Neural cell (in vitro differentiated cells): ENCODE measurements around the gene MS4A3. TPM values are rescaled to one million over a fixed set of nuclear protein-coding genes. Genes with fewer than 3 reads are reported as not detected.
"Not testable (repeated sequence)": the region's sequence is repeated elsewhere in the genome, so short reads cannot be mapped to it uniquely, and the experiment has no call there.

Experiments used
- H2AFZ ChIP-seq: fragments of 200-600, 300-800 bp; sonication (generic), shearing (Covaris generic); 2 replicates; pipeline ENCODE4 v1.6.0; 2014; ENCODE audit warnings: low read depth, mild to moderate bottlenecking, antibody characterized with exemption, low read length, moderate library complexity
- H3F3A ChIP-seq: fragments of 200-600 bp; shearing (Covaris generic); 2 replicates; pipeline ENCODE4 v1.6.1; 2016; ENCODE audit warnings: mild to moderate bottlenecking, moderate library complexity, mixed read lengths, antibody characterized with exemption, low read length; ENCODE audit not compliant: insufficient read depth, poor library complexity, severe bottlenecking
- H3K27ac ChIP-seq: fragments of 200-600, 300-800 bp; sonication (generic), shearing (Covaris generic); 2 replicates; pipeline ENCODE4 v1.5.1; 2014; ENCODE audit warnings: mild to moderate bottlenecking, low read length, moderate library complexity
- H3K27me3 ChIP-seq: fragments of 300-800, 200-600 bp; sonication (generic), shearing (Covaris generic); 2 replicates; pipeline ENCODE4 v1.6.0; 2014; ENCODE audit warnings: mild to moderate bottlenecking, low read depth, low read length, moderate library complexity; ENCODE audit not compliant: insufficient read depth
- H3K36me3 ChIP-seq: fragments of 300-800, 200-600 bp; sonication (generic), shearing (Covaris generic); 2 replicates; pipeline ENCODE4 v1.5.1; 2014; ENCODE audit warnings: mild to moderate bottlenecking, antibody characterized with exemption, low read length, moderate library complexity; ENCODE audit not compliant: insufficient read depth
- H3K4me2 ChIP-seq: fragments of 300-800, 200-600 bp; sonication (generic), shearing (Covaris generic); 2 replicates; pipeline ENCODE4 v1.6.0; 2014; ENCODE audit warnings: mild to moderate bottlenecking, low read length
- H3K4me3 ChIP-seq: fragments of 300-800, 200-600 bp; sonication (generic), shearing (Covaris generic); 2 replicates; pipeline ENCODE4 v1.5.1; 2014; ENCODE audit warnings: mild to moderate bottlenecking, low read length, moderate library complexity
- H3K79me2 ChIP-seq: fragments of 200-600 bp; shearing (Covaris generic); replicated peaks from 2 replicates; pipeline ENCODE4 v1.6.0; 2014; ENCODE audit warnings: mild to moderate bottlenecking, low read length, moderate library complexity; ENCODE audit not compliant: insufficient read depth
- H3K9ac ChIP-seq: fragments of 300-800, 200-600 bp; sonication (generic), shearing (Covaris generic); 2 replicates; pipeline ENCODE4 v1.6.1; 2016; ENCODE audit warnings: mild to moderate bottlenecking, low read length, mixed read lengths
- H3K9me2 ChIP-seq: fragments of 200-600 bp; shearing (Covaris generic); 2 replicates; pipeline ENCODE4 v1.6.1; 2016; ENCODE audit warnings: mild to moderate bottlenecking, low read length, mixed read lengths; ENCODE audit not compliant: insufficient read depth
- H3K9me3 ChIP-seq: fragments of 200-600, 300-800 bp; sonication (generic), shearing (Covaris generic); 2 replicates; pipeline ENCODE4 v1.6.1; 2016; ENCODE audit warnings: mild to moderate bottlenecking, mixed run types, low read length, moderate library complexity, mixed read lengths
- H4K20me1 ChIP-seq: fragments of 200-600 bp; shearing (Covaris generic); 2 replicates; pipeline ENCODE4 v1.6.1; 2016; ENCODE audit warnings: mild to moderate bottlenecking, mixed run types; ENCODE audit not compliant: insufficient read depth
- EP300 ChIP-seq: fragments of 450-650 bp; conservative IDR thresholded peaks from 2 replicates; pipeline ENCODE4 v1.6.1; 2014; ENCODE audit warnings: antibody characterized with exemption, mild to moderate bottlenecking, moderate library complexity; ENCODE audit not compliant: poor library complexity, severe bottlenecking
- EZH2 ChIP-seq: fragments of 200-600, 300-800 bp; shearing (Covaris generic), sonication (generic); IDR thresholded peaks from 2 replicates; pipeline ENCODE4 v1.6.1; 2014; ENCODE audit warnings: antibody characterized with exemption, low read length, borderline replicate concordance, mild to moderate bottlenecking; ENCODE audit not compliant: insufficient read depth, poor library complexity, severe bottlenecking
- MXI1 ChIP-seq: fragments of 450-650 bp; conservative IDR thresholded peaks from 2 replicates; pipeline ENCODE4 v1.6.1; 2014; ENCODE audit warnings: antibody characterized with exemption, mild to moderate bottlenecking; ENCODE audit not compliant: poor library complexity, severe bottlenecking
- POLR2AphosphoS5 ChIP-seq: IDR thresholded peaks from 2 replicates; pipeline ENCODE4 v1.6.1; 2012
- RAD21 ChIP-seq: fragments of 450-650 bp; conservative IDR thresholded peaks from 2 replicates; pipeline ENCODE4 v1.6.1; 2014; ENCODE audit warnings: antibody characterized with exemption, mild to moderate bottlenecking, moderate library complexity
- SMC3 ChIP-seq: fragments of 450-650 bp; conservative IDR thresholded peaks from 2 replicates; pipeline ENCODE4 v1.6.1; 2014; ENCODE audit warnings: antibody characterized with exemption, mild to moderate bottlenecking, moderate library complexity; ENCODE audit not compliant: poor library complexity
- TAF1 ChIP-seq: IDR thresholded peaks from 2 replicates; pipeline ENCODE4 v1.6.1; 2012; ENCODE audit warnings: low read depth
- polyA plus RNA-seq: library from polyadenylated mRNA; depleted of rRNA; stranded (reverse); fragments of >200 nt; gene quantifications from 2 replicates; pipeline ENCODE4 v1.2.3, GENCODE V29; 2014
- TF ChIP-seq, protein P1 (sequence below): IDR thresholded peaks from 2 replicates; pipeline ENCODE4 v1.6.1; 2012; ENCODE audit warnings: borderline replicate concordance

Gene MS4A3
- polyA plus RNA-seq, 1 donor from 2014 or later: not detected

DNA sequence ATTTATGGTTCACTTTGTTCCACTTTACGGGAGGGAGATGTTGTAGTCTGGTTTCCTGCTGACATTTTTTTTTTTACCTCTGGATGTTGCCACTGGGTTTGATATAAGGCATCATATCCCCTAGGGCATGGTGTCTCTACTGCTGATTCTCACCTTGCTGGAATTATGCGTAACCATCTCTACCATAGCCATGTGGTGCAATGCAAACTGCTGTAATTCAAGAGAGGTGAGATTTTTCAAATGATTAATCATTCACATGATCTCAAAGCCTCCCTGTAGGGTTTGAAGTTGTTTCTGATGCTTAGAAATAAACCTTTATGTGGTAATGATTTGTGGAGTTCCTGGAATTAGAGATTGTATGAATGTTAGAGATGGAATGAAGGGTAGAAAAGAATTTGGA, 13.0 kb downstream of the MS4A3 start:
- H3K9me2 ChIP-seq: no peaks in the 10 kb centered on the region
- no peak overlapping the region for H2AFZ ChIP-seq
- H3K79me2 ChIP-seq: no peaks in the 10 kb centered on the region
- H4K20me1 ChIP-seq: no peaks in the 10 kb centered on the region
- no peaks in the 10 kb centered on the region for H3K9me3 ChIP-seq
- TF ChIP-seq EZH2: no peak
- TF ChIP-seq MXI1: no peak
- TF ChIP-seq, protein P1, sequence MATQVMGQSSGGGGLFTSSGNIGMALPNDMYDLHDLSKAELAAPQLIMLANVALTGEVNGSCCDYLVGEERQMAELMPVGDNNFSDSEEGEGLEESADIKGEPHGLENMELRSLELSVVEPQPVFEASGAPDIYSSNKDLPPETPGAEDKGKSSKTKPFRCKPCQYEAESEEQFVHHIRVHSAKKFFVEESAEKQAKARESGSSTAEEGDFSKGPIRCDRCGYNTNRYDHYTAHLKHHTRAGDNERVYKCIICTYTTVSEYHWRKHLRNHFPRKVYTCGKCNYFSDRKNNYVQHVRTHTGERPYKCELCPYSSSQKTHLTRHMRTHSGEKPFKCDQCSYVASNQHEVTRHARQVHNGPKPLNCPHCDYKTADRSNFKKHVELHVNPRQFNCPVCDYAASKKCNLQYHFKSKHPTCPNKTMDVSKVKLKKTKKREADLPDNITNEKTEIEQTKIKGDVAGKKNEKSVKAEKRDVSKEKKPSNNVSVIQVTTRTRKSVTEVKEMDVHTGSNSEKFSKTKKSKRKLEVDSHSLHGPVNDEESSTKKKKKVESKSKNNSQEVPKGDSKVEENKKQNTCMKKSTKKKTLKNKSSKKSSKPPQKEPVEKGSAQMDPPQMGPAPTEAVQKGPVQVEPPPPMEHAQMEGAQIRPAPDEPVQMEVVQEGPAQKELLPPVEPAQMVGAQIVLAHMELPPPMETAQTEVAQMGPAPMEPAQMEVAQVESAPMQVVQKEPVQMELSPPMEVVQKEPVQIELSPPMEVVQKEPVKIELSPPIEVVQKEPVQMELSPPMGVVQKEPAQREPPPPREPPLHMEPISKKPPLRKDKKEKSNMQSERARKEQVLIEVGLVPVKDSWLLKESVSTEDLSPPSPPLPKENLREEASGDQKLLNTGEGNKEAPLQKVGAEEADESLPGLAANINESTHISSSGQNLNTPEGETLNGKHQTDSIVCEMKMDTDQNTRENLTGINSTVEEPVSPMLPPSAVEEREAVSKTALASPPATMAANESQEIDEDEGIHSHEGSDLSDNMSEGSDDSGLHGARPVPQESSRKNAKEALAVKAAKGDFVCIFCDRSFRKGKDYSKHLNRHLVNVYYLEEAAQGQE: no peak
- no peak for TF ChIP-seq EP300
- no peak for TF ChIP-seq TAF1
- no peaks in the 10 kb centered on the region for H3K36me3 ChIP-seq
- no peak overlapping the region for H3K27ac ChIP-seq
- H3K9ac ChIP-seq: no peak overlapping the region
- no peak overlapping the region for H3K4me3 ChIP-seq
- H3K4me2 ChIP-seq: no peak overlapping the region
- H3K27me3 ChIP-seq: no peaks in the 10 kb centered on the region
- no peaks in the 10 kb centered on the region for H3F3A ChIP-seq

DNA sequence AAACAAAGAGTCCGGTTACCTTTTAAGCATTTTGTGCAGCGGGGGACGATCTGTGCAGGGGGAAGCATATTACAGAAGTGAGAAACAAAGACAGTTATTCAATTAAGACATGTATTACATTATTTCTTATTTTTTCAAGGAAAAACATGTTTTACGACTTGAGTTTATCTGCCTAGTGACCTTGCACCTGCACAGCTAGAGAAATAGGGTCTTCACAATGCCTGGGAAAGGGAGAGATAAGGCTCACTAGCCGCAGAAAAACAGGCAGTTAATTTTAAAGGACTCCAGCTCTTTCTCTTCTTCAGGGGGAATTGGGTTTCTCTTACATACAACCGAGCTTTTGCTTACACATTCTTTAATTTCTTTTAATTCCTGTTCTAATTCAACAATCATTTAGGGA, 15.2 kb downstream of the MS4A3 start:
- not testable (repeated sequence) for H3F3A ChIP-seq, H3K9me3 ChIP-seq, H3K9me2 ChIP-seq, H3K4me2 ChIP-seq, H4K20me1 ChIP-seq, H3K4me3 ChIP-seq, H3K27me3 ChIP-seq, H3K36me3 ChIP-seq, H3K79me2 ChIP-seq, H3K27ac ChIP-seq, H2AFZ ChIP-seq, H3K9ac ChIP-seq

GRCh38 chr11:60077216-60077817, 20.9 kb downstream of the MS4A3 start:
- H3K9me3 ChIP-seq: no peaks in the 10 kb centered on the region
- H3K27me3 ChIP-seq: no peaks in the 10 kb centered on the region
- no peaks in the 10 kb centered on the region for H3F3A ChIP-seq
- H3K4me2 ChIP-seq: no peak overlapping the region
- no peak overlapping the region for H3K27ac ChIP-seq
- no peaks in the 10 kb centered on the region for H4K20me1 ChIP-seq
- no peaks in the 10 kb centered on the region for H3K36me3 ChIP-seq
- no peaks in the 10 kb centered on the region for H3K79me2 ChIP-seq
- TF ChIP-seq EP300 (no peak), SMC3 (no peak), MXI1 (no peak), POLR2AphosphoS5 (no peak), EZH2 (no peak), RAD21 (no peak)
- TF ChIP-seq, protein P1: no peak
- H3K9ac ChIP-seq: no peak overlapping the region
- no peaks in the 10 kb centered on the region for H3K9me2 ChIP-seq
- H3K4me3 ChIP-seq: no peak overlapping the region
- no peak overlapping the region for H2AFZ ChIP-seq
